GM23338 (cell line): ENCODE measurements around the gene HIPK1. TPM values are rescaled to one million over a fixed set of nuclear protein-coding genes. Genes with fewer than 3 reads are reported as not detected.

Experiments used
- CTCF ChIP-seq, 2 experiments: fragments of 200-600 bp in 1 of 2; sonication (generic) in 1 of 2; conservative IDR thresholded peaks; 2 replicates each; pipeline versions ENCODE4 v1.5.1 to v1.6.1; 2016 to 2017; ENCODE audit warnings: antibody characterized with exemption in 2 of 2, low read depth in 2 of 2, mild to moderate bottlenecking in 2 of 2, moderate library complexity in 1 of 2
- EZH2 ChIP-seq: fragments of 200-600 bp; sonication (generic); IDR thresholded peaks from one replicate; pipeline ENCODE4 v1.8.0; 2017; ENCODE audit warnings: antibody characterized with exemption, mild to moderate bottlenecking, low read depth; ENCODE audit not compliant: unreplicated experiment
- REST ChIP-seq: IDR thresholded peaks from one replicate; pipeline ENCODE4 v1.6.1; 2018; ENCODE audit warnings: antibody characterized with exemption; ENCODE audit not compliant: unreplicated experiment
- ZNF114 ChIP-seq: fragments of 250-450 bp; sonication (Bioruptor Pico); IDR thresholded peaks from 2 replicates; pipeline ENCODE4 v1.5.0; 2020; ENCODE audit warnings: mild to moderate bottlenecking, moderate library complexity
- ZNF331 ChIP-seq: fragments of 250-450 bp; sonication (Bioruptor Pico); IDR thresholded peaks from 2 replicates; pipeline ENCODE4 v1.5.0; 2020; ENCODE audit warnings: low read depth, mild to moderate bottlenecking, moderate library complexity
- ZNF462 ChIP-seq: fragments of 250-450 bp; sonication (Bioruptor Pico); IDR thresholded peaks from 2 replicates; pipeline ENCODE4 v1.5.0; 2020; ENCODE audit warnings: mild to moderate bottlenecking, moderate library complexity
- polyA plus RNA-seq: library from polyadenylated mRNA; unstranded; fragments of >200 nt; fragmentation: Nextera tagmentation; extraction: Ambion mirVana; gene quantifications from 2 replicates; pipeline ENCODE4 v1.2.1, GENCODE V29; 2016
- total RNA-seq: library from RNA; depleted of rRNA; stranded (reverse); fragments of >200 nt; shearing (Covaris generic); gene quantifications from 2 replicates; pipeline ENCODE4 v1.2.3, GENCODE V29; 2014

The HIPK1 gene
- total and polyA plus RNA-seq, 2 experiments from 2014 or later, result 14.3 to 47.5 TPM

- TF ChIP-seq ZNF462 (CRISPR knock-in tag), result no peak
- TF ChIP-seq REST, result no peak
- no peak for TF ChIP-seq EZH2
- TF ChIP-seq CTCF (conservative IDR thresholded peaks at IDR 0.05; ENCODE audit: low read depth in 2 of 2), result no peak
- TF ChIP-seq ZNF331 (CRISPR knock-in tag), result no peak
- no peak for TF ChIP-seq ZNF114 (CRISPR knock-in tag)
Measured at GRCh38 chr1:113895098-113895497, 34.0 kb upstream of the HIPK1 start (continued).
